ENCODE data around the gene ADCY2. TPM values are rescaled to one million over a fixed set of nuclear protein-coding genes. Genes with fewer than 3 reads are reported as not detected.

ADCY2 gene
- total RNA-seq, 1 experiment from 2014 or later: not detected

GRCh38 chr5:7608772-7609171 is 212.8 kb downstream of the ADCY2 start:
- intact Hi-C loops (cut with micrococcal nuclease; ENCODE audit: unreplicated experiment): no loop called here
- no peak for TF ChIP-seq CTCF (IDR thresholded peaks at IDR 0.05; ENCODE audit: insufficient read depth in 1 of 2, low read depth in 1 of 2, low read length in 1 of 2, severe bottlenecking in 1 of 2, unreplicated experiment in 1 of 2)
- H3K27me3 ChIP-seq (replicated peaks; ENCODE audit: control insufficient read depth, insufficient read depth, low read length): no peaks in the 10 kb centered on the region
- BruUV-seq (replicated peaks): no TSS peak
- Mint-ChIP-seq H3K27ac (ENCODE audit: unreplicated experiment) (no peak overlapping the region), H3K9me3 (ENCODE audit: unreplicated experiment) (no peaks in the 10 kb centered on the region), H3K4me1 (ENCODE audit: low read depth, unreplicated experiment) (no peaks in the 10 kb centered on the region), H3K4me3 (ENCODE audit: unreplicated experiment) (no peak overlapping the region), H3K36me3 (ENCODE audit: insufficient read depth, unreplicated experiment) (no peaks in the 10 kb centered on the region), H3K27me3 (ENCODE audit: insufficient read depth, unreplicated experiment) (peaks cover 3% of the 10 kb centered on the region)
- no peaks in the 10 kb centered on the region for H3K36me3 ChIP-seq (ENCODE audit: control insufficient read depth, insufficient read depth, low read length)
- CTCF ChIA-PET: no interaction called here
- POLR2A ChIA-PET: no interaction called here
- no peaks in the 10 kb centered on the region for H3K4me1 ChIP-seq
- DNase-seq: no peak
- H3K9me3 ChIP-seq: no peaks in the 10 kb centered on the region
- no peak overlapping the region for H3K4me3 ChIP-seq (ENCODE audit: low read depth, low read length)

DNA sequence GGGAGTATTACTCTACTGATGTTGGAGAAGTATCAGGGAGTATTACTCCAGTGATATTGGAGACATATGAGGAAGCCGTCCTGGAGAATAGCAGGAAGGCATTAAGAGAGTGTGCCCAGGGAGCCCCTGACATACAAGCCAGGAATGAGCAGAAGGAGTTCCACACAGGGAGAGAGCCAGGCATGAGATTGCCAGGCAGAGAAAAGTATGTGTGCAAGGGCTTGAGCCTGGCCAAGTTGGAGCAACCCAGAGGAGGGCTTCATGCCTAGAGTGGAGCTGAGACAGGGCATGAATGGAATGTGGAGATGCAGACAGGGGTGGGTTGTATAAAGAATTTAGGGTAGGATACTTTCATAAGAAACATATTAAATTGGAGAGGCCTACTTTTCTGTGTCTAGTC is 213.8 kb downstream of the ADCY2 start:
- no peaks in the 10 kb centered on the region for H3K36me3 Mint-ChIP-seq (ENCODE audit: insufficient read depth, unreplicated experiment)

DNA sequence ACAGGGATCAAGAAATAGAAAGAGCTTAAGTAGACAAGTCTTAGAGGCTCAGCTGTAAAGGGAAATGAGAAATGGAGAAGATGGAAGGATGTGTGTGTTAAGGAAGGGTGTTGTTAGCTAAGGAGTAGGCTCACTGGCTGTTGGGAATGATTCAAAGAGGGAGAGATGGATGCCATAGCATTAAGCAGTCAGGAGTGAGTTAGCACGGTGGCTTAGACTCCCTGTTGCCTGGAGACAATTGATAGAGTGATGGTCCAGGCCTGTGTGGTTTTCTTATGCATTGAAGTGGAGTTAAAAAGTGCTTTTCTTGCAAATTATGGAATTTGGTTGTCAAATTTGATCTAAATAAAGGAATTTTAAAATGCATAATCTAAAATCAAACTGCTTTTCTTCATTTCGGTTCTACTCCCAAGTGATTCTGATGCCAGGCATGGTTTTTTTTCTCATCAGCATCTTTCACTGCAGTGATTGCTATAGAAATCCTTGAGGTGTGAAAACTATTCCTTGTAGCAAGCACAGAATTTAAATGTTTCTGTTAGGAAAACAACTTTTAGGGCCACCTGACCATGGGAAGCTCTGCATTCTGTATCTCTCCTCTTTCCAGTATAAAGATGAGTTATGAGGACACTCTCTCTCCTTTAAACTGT is 214.7 kb downstream of the ADCY2 start:
- intact Hi-C loops (cut with micrococcal nuclease; ENCODE audit: unreplicated experiment): loop anchor here (10.0 kb wide), 1 partner anchor 204 kb away; no protein-coding TSS in a partner anchor
- no peak overlapping the region for H3K4me3 ChIP-seq (ENCODE audit: low read depth, low read length)
- no peaks in the 10 kb centered on the region for H3K36me3 Mint-ChIP-seq (ENCODE audit: insufficient read depth, unreplicated experiment)
- BruUV-seq (replicated peaks): no TSS peak
- no peaks in the 10 kb centered on the region for H3K4me1 ChIP-seq
- H3K27ac Mint-ChIP-seq (ENCODE audit: unreplicated experiment): no peak overlapping the region
- H3K27me3 ChIP-seq (replicated peaks; ENCODE audit: control insufficient read depth, insufficient read depth, low read length): no peaks in the 10 kb centered on the region
- POLR2A ChIA-PET: no interaction called here
- H3K36me3 ChIP-seq (ENCODE audit: control insufficient read depth, insufficient read depth, low read length): no peaks in the 10 kb centered on the region
- no peaks in the 10 kb centered on the region for H3K9me3 Mint-ChIP-seq (ENCODE audit: unreplicated experiment)
- H3K27me3 Mint-ChIP-seq (ENCODE audit: insufficient read depth, unreplicated experiment): peaks cover 3% of the 10 kb centered on the region
- no peaks in the 10 kb centered on the region for H3K4me1 Mint-ChIP-seq (ENCODE audit: low read depth, unreplicated experiment)
- no peak for DNase-seq
- CTCF ChIA-PET: no interaction called here
- H3K4me3 Mint-ChIP-seq (ENCODE audit: unreplicated experiment): no peak overlapping the region
- H3K9me3 ChIP-seq: no peaks in the 10 kb centered on the region
- no peak for TF ChIP-seq CTCF (IDR thresholded peaks at IDR 0.05; ENCODE audit: insufficient read depth in 1 of 2, low read depth in 1 of 2, low read length in 1 of 2, severe bottlenecking in 1 of 2, unreplicated experiment in 1 of 2)

More for the DNA sequence above, 213.8 kb downstream of the ADCY2 start:
- H3K36me3 ChIP-seq (ENCODE audit: control insufficient read depth, insufficient read depth, low read length): no peaks in the 10 kb centered on the region
- no peak for DNase-seq
- H3K9me3 ChIP-seq: no peaks in the 10 kb centered on the region
- H3K27me3 ChIP-seq (replicated peaks; ENCODE audit: control insufficient read depth, insufficient read depth, low read length): no peaks in the 10 kb centered on the region
- no peak overlapping the region for H3K27ac Mint-ChIP-seq (ENCODE audit: unreplicated experiment)
- no TSS peak for BruUV-seq (replicated peaks)
- no peaks in the 10 kb centered on the region for H3K9me3 Mint-ChIP-seq (ENCODE audit: unreplicated experiment)
- no peaks in the 10 kb centered on the region for H3K4me1 ChIP-seq
- POLR2A ChIA-PET: no interaction called here
- H3K4me3 ChIP-seq (ENCODE audit: low read depth, low read length): no peak overlapping the region
- no peak overlapping the region for H3K4me3 Mint-ChIP-seq (ENCODE audit: unreplicated experiment)
- intact Hi-C loops (cut with micrococcal nuclease; ENCODE audit: unreplicated experiment): loop anchor here (10.0 kb wide), 1 partner anchor 205 kb away; no protein-coding TSS in a partner anchor
- CTCF ChIA-PET: no interaction called here
- TF ChIP-seq CTCF (IDR thresholded peaks at IDR 0.05; ENCODE audit: insufficient read depth in 1 of 2, low read depth in 1 of 2, low read length in 1 of 2, severe bottlenecking in 1 of 2, unreplicated experiment in 1 of 2): no peak
- H3K4me1 Mint-ChIP-seq (ENCODE audit: low read depth, unreplicated experiment): no peaks in the 10 kb centered on the region
- H3K27me3 Mint-ChIP-seq (ENCODE audit: insufficient read depth, unreplicated experiment): peaks cover 3% of the 10 kb centered on the region

Data from Caco-2 (cell line).